Stimulated activated CD8-positive, alpha-beta memory T cell treated with anti-CD3 and anti-CD28 coated beads, Interleukin-4, amount 100 ng/mL, for 48 hours (primary cell): ENCODE measurements around the gene UBE3C.
A peak's percentile ranks its signal among the peaks of the same experiment; 100 is the strongest.
"Not testable (repeated sequence)": the region's sequence is repeated elsewhere in the genome, so short reads cannot be mapped to it uniquely, and the experiment has no call there.

Experiments
- DNase-seq: peaks from one replicate; pipeline ENCODE4 v3.0.0-alpha.2; 2020

UBE3C gene

GRCh38 chr7:157138424-157139110 is at the start of gene UBE3C:
TSS of gene UBE3C (plus strand) at chr7:157138926. CDS start at chr7:157139273, 347 bp downstream.
- DNase-seq: peak; percentile 92

- no peak for DNase-seq
Measured at GRCh38 chr7:157089100-157089610, 49.6 kb upstream of the UBE3C start.

GRCh38 chr7:157090485-157091165 is 48.1 kb upstream of the UBE3C start:
- DNase-seq: no peak

GRCh38 chr7:157096286-157097055 is 42.3 kb upstream of the UBE3C start:
- no peak for DNase-seq

- DNase-seq: no peak
Measured at GRCh38 chr7:157097056-157097329, 41.7 kb upstream of the UBE3C start.

- DNase-seq: no peak
Measured at GRCh38 chr7:157097569-157097968, 41.2 kb upstream of the UBE3C start.

- not testable (repeated sequence) for DNase-seq
Measured at GRCh38 chr7:157100005-157100404, 38.7 kb upstream of the UBE3C start.

GRCh38 chr7:157103641-157104040 is 35.1 kb upstream of the UBE3C start:
- DNase-seq: not testable (repeated sequence)

GRCh38 chr7:157111311-157111710 is 27.4 kb upstream of the UBE3C start:
- DNase-seq: no peak

GRCh38 chr7:157112706-157113105 is 26.0 kb upstream of the UBE3C start:
- DNase-seq: no peak

- no peak for DNase-seq
Measured at GRCh38 chr7:157113607-157114006, 25.1 kb upstream of the UBE3C start.

GRCh38 chr7:157116762-157117161 is 22.0 kb upstream of the UBE3C start:
- no peak for DNase-seq

GRCh38 chr7:157117796-157118195 is 20.9 kb upstream of the UBE3C start:
- no peak for DNase-seq

GRCh38 chr7:157120181-157120580 is 18.5 kb upstream of the UBE3C start:
- no peak for DNase-seq

GRCh38 chr7:157121184-157121715 is 17.5 kb upstream of the UBE3C start:
- DNase-seq: no peak

- DNase-seq: no peak
Measured at GRCh38 chr7:157122800-157123495, 15.8 kb upstream of the UBE3C start.

- DNase-seq: no peak
Measured at GRCh38 chr7:157124690-157125089, 14.0 kb upstream of the UBE3C start.

- DNase-seq: no peak
Measured at GRCh38 chr7:157125376-157126223, 13.1 kb upstream of the UBE3C start.

- no peak for DNase-seq
Measured at GRCh38 chr7:157126921-157127320, 11.8 kb upstream of the UBE3C start.

GRCh38 chr7:157129200-157129599 is 9.5 kb upstream of the UBE3C start:
- DNase-seq: no peak

GRCh38 chr7:157129907-157130460 is 8.7 kb upstream of the UBE3C start:
- DNase-seq: no peak

- DNase-seq: not testable (repeated sequence)
Measured at GRCh38 chr7:157130849-157131248, 7.9 kb upstream of the UBE3C start.
